HG03342 (cell line): ENCODE data around the gene SH2B3.
"Not testable (repeated sequence)": the region's sequence is repeated elsewhere in the genome, so short reads cannot be mapped to it uniquely, and the experiment has no call there.

Source experiments
- ATAC-seq: cut with Tn5 transposase; IDR thresholded peaks from one replicate; pipeline ENCODE4 v1.9.1; 2021; ENCODE audit warnings: mild to moderate bottlenecking, moderate library complexity; ENCODE audit not compliant: unreplicated experiment

SH2B3 gene

GRCh38 chr12:111457071-111457470 lies 51.3 kb downstream of the SH2B3 start:
- ATAC-seq = no peak

DNA sequence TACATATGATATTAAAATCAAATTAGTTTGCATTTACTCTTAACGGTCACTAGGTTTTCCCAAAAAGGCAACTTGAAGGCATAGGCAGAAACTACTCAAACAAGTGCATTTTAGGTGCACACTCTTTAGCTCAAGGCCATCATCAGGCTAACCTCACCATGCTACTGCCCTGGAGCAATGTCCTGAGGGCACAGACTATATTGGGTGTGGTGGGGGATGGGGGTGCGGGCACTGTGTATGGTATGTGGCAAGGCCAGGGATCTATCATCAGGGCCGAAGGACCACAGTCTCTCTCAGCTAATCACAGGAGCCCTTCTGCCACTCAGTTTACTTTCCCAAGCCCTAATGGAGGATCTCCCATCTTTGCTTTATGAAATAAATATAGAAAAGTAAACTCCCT lies 51.9 kb downstream of the SH2B3 start:
- no peak for ATAC-seq

DNA sequence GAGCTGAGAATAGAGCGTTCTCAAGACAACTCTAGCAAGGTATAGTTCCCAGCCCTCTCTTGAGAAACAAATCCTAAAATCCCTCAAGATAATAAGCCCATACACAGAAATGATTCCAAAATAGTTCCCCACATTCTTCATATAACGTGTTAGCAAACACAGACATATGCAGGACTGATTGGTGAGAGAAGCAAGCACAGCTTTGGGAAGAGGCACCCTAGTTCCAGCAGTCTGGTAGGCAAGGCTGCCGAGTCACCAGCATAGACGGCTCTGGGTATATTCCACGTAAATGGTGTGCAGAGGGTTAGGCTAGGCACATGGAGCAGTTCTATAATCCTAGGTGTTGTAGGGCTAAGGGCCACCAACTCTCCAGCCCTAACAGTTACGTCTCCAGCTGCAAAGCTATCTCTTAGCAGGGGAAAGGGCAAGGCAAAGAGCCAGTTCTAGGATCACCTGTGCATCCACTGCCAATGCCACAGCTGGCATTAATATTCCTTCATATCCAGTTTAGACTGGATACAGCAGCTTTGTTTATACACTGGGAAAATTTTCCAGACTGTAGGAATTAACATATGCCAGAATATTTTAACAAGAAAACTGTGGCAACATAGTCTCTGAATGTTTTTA lies 52.9 kb downstream of the SH2B3 start:
- no peak for ATAC-seq

GRCh38 chr12:111460111-111460510 lies 54.4 kb downstream of the SH2B3 start:
- not testable (repeated sequence) for ATAC-seq

GRCh38 chr12:111462210-111462769 lies 56.6 kb downstream of the SH2B3 start:
- no peak for ATAC-seq

DNA sequence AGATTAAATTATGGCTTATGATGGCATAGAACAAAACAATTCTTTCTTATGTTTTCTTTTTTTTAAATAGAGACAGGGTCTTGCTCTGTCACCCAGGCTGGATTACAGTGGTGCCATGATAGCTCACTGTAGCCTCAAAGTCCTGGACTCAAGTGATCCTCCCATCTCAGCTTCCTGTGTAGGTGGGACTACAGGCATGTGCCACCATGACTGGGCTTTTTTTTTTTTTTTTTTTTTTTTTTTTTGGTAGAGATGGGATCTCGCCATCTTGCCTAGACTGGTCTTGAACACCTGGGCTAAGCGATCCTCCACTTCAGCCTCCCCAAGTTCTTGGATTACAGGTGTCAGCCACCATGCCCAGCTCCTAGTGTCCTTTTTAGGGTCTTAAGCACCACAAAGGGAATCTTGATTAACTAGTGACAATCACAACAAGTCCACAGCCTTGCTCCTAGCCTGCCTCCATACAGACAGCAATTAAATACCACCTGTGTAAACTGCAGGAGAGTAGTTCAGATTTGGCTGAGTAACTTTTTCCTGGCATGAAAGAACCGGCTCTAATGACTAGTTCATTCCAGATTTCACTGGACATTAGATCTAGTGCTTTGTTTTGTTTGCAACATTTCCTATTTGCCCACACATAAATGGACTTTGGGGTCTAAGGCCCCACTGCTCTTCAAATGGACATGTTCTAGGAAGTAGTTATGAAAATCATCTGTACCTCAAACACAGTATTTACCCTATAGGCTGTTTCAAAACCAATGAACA lies 61.6 kb downstream of the SH2B3 start:
- no peak for ATAC-seq

DNA sequence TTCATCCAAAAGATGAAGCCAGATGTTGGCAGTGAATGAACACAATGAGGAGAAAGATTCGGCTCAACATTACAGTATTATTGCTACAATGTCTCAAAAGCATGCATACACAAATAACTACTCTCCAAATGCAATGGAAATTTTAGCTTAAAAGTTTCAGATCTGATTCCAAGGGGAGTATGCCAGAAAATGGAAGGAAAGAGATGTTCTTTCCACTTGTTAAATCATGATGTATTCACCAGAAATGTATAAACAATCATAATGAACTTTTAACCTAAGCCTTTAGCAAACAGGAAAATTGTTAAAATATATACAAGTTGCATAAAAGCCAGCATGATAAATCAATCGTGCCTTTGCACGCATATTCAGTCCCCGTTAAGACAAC lies 62.1 kb downstream of the SH2B3 start:
- ATAC-seq = no peak

GRCh38 chr12:111469401-111469800 lies 63.7 kb downstream of the SH2B3 start:
- ATAC-seq = no peak

GRCh38 chr12:111471236-111471635 lies 65.5 kb downstream of the SH2B3 start:
- no peak for ATAC-seq

DNA sequence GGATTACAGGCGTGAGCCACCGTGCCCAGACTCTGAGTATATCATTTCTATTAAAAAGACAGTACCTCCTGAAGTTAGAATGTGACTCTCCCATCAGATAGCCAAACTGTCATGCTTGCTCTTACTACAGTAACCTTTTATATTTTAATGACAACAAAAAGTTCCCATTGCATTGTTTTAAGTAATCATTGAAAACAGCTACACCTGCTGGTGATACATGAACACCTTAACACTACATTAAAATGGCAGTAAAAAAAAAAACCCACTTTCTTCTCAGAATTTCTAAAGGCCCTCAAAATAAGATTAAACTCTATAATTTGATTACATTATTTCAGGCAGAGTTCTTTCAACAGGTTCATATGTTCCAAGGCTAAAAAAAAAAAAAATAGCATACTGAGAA lies 76.7 kb downstream of the SH2B3 start:
- ATAC-seq = no peak

DNA sequence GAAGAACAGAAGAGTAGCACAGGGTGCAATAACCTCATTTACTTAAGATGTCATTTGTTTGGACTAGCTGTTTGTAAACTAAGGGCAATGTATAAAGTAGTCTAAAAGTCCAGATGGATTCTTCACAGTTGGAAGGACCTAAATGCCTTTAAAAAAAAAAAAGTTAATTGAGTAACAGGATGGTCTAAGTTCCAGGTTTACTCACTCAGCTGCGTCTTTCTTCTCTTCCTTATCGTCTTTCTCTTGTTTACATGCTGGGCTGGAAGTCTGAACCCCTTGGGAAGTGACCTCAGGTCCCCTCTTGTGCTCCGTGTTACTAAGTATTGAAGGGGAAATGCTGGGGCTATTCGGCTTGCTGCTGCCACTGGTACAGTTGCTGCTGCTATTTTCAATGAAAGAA lies 82.5 kb downstream of the SH2B3 start:
- ATAC-seq = no peak

GRCh38 chr12:111488798-111489197 lies 83.1 kb downstream of the SH2B3 start:
- no peak for ATAC-seq

- not testable (repeated sequence) for ATAC-seq
These were observed 87.3 kb downstream of the SH2B3 start for GRCh38 chr12:111492979-111493378.

DNA sequence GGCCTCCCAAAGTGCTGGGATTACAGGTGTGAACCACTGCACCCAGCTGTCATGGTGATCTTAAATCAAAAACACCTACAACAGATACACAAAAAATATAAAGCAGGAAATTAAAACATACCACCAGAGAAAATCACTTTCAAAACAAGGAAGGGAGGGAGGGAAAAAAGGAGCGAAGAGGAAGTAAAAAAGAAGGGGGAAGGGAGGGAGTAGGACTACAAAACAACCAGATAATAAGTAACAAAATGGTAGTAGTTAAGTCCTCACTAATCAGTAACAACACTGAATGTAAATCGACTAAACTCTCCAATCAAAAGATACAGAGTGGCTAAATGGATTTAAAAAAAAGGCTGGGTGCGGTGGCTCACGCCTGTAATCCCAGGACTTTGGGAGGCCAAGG lies 89.0 kb downstream of the SH2B3 start:
- ATAC-seq = no peak
